Suppressor macrophage (primary cell): ENCODE measurements around the gene RALGAPA2.

Source experiments
- DNase-seq, 4 experiments: peaks; one replicate each; pipeline ENCODE4 v3.0.0-alpha.2; 2020 to 2022

Gene RALGAPA2

DNA sequence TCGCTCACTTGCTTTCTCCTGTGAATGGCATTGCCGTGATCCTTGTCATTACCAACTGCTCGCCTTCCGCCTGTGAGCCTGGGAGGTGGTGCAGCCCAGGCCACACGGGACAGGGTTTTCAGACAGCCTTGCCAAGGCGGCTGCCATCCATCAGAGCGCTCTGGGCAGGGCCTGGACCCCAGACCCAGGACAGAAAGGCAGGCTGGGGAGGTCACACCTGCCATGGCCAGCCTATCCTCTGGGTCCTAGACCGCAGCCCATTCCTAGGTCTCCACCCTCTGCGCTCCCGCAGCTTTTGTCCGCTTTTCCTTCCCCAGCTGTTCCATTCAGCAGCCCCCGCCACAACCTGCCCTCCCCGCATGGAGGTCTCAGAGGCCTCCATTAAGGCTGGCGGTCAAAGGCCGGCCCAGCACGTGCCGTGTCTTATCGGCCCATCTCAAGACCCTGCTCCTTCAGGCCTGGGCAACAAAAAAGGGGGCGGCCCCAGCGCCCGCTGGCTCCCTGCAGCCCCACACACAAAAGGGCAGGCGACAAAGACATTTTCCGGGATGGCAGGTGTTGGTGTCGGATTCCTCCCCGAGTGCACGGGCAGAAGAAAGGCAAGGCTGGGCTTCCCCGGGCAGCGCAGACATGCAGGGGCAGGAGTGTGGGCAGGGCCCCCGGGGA lies 316.4 kb downstream of the RALGAPA2 start:
- DNase-seq, result no peak

DNA sequence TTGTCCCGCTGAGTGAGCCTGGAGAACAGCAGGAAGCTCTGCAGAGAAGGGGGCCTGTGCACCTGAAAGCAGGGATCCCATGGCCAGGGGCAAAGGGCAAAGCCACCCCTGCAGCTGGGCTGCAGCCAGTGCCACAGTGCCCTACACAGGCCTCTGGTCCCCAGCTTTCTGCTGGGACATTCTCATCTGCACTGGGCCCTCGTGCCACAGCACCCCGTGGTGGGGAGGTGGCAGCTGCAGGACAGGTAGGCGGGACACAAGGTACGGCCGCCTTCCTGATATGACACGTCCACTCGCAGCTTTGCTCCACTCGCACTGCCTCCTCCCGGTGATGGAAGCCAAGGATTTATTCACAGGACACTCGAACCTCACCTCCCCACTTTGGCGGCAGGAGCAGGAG lies 317.4 kb downstream of the RALGAPA2 start:
- DNase-seq, result no peak

- peak; percentile 61 to 84 (median 78) for DNase-seq
These were observed 319.0 kb downstream of the RALGAPA2 start for GRCh38 chr20:20393207-20394120.

DNA sequence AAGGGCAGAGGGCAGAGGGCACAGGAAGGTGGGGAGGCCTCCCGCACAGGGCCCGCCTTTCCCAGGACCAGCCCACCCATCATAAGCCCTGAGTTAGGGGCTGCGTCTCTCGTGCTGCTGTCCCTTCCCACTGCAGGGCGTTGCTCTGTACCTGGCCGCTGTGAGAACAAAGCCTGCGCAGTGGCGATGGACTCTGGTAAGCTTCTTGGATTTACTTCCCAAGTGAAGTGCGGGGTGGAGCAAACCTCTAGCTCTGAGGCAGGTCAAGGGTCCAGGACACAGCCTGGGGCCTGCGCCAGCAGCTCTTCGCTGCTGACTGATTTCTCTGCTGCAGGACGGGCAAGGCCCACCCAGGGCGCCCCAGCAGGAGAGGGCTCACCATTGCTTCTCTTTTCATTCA lies 320.7 kb downstream of the RALGAPA2 start:
- DNase-seq, result no peak

GRCh38 chr20:20391115-20391514 lies 321.3 kb downstream of the RALGAPA2 start:
- no peak for DNase-seq

DNA sequence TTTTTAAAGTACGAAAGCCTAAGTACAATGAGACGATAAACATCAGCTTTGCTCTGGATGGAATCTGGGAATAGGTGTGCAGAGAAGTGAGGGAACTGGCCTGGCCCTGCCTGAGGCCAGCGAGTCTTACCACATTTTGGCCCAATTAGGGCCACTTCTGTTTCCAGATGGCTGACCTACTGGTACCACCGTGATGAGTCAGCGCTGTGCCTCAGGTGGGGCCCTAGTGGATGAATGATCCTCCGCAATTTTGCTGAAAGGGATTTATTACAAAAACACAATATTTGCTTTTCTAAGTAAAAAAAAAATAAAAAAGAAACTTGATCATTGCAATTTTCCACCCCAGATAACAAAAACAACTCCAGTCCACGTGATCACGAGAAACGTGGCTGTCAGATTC lies 322.1 kb downstream of the RALGAPA2 start:
- DNase-seq, result no peak

DNA sequence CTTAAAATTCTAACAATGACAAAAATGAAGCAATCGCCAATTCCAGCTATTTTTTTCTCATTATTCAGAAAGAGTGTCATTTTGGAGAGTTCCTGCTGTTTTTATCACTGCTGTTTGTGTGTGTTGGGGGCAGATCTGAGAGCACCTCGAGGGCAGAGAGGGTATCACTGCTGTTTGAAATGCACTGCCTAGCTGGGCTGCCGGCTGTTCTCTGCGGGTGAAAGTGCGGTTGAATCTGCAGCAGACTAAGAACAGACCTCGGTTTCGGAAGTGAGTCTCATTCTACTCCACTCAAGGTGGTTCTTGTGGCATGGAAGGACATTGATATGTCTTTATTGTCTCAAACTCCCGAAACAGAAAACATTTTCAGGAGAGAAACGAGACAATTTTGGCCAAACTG lies 326.3 kb downstream of the RALGAPA2 start:
- no peak for DNase-seq

DNA sequence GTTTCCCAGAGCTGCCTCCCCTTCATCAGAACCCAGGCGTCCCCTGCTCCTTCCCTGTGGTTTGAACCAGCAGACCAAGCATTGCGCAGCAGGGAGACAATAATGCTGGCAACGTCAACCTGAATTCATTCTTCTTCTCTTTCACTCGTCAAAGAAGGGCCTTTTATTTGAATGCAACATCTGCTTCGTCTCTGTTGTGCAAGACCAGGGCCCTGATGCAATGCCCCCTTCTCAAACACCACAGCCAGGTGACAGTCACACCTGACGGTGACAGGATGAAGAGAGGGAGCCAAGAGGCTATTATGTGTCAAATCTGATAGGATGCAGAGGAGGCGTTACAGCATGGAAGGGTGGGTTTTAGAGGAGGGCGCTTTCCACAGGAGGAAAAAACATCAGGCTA lies 336.6 kb downstream of the RALGAPA2 start:
- DNase-seq, result no peak

DNA sequence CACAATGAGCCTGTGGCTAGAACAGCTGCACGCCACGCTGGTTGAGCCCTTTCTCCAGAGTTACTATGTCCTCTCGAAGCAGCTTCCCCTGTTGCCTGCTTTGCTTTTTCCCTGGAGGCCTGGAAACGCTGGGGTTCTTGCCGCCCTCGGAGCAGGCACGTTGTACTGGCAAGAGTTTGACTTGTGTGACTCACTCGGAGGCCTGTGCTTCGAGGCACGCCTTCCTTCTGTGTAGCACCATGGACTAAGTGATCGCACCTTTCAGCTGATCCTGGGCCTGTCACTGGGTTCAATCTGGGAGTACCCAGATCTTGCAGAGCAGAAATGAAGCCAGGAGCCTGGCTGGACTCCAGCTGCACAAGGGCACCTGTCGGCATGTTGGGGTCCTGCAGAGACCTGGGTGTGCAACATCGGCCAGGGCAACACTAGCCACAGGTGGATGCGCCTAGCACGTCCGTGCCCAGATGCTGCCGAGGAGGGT lies 339.3 kb downstream of the RALGAPA2 start:
- DNase-seq, result no peak

GRCh38 chr20:20371681-20372080 lies 340.8 kb downstream of the RALGAPA2 start:
- no peak for DNase-seq

GRCh38 chr20:20371083-20371482 lies 341.4 kb downstream of the RALGAPA2 start:
- no peak for DNase-seq

DNA sequence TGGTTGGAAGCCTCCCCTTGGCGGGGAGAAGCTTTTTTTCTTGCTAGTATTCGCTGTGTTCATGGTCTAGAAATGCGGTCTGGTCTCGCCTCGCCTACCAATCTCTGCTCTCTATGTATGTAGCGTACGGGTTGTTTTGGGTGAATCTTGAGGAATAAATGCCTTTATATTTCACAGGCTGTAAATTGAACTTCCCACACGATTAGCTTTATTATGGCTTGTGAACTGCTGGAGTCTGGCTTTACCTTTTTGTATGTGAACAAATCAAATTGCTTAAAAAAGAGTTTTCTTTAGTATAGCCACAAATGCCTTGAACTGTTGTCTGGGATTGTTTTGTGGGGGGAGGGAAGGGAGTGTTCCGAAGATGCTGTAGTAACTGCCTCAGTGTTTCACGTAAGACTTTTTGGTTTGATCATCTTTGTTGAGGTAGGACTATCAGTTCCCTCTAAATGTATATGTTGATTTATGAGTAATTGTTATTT lies 342.3 kb downstream of the RALGAPA2 start:
- DNase-seq, result no peak

DNA sequence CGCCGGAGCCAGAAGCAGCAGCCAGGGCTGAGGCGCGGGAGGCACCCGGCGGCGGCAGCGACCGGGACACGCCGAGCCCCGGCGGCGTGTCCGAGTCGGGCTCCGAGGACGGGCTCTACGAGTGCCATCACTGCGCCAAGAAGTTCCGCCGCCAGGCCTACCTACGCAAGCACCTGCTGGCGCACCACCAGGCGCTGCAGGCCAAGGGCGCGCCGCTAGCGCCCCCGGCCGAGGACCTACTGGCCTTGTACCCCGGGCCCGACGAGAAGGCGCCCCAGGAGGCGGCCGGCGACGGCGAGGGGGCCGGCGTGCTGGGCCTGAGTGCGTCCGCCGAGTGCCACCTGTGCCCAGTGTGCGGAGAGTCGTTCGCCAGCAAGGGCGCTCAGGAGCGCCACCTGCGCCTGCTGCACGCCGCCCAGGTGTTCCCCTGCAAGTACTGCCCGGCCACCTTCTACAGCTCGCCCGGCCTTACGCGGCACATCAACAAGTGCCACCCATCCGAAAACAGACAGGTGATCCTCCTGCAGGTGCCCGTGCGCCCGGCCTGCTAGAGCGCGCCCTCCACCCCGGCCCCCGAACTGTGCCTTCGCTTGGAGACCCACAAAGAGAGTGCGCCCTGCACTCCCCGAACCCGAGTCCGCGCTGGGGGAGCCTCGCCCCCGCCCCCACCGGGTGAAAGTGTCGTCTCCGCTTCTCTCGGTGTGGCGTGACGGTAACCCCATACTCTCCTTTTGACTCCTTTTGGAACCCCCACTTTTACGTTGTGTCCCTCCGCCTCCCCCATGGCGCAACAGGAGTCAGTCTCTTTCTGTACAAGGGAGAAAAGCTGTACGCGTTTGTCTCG lies 343.0 kb downstream of the RALGAPA2 start:
- peak in 1 of 4 experiments; percentile 53 for DNase-seq

DNA sequence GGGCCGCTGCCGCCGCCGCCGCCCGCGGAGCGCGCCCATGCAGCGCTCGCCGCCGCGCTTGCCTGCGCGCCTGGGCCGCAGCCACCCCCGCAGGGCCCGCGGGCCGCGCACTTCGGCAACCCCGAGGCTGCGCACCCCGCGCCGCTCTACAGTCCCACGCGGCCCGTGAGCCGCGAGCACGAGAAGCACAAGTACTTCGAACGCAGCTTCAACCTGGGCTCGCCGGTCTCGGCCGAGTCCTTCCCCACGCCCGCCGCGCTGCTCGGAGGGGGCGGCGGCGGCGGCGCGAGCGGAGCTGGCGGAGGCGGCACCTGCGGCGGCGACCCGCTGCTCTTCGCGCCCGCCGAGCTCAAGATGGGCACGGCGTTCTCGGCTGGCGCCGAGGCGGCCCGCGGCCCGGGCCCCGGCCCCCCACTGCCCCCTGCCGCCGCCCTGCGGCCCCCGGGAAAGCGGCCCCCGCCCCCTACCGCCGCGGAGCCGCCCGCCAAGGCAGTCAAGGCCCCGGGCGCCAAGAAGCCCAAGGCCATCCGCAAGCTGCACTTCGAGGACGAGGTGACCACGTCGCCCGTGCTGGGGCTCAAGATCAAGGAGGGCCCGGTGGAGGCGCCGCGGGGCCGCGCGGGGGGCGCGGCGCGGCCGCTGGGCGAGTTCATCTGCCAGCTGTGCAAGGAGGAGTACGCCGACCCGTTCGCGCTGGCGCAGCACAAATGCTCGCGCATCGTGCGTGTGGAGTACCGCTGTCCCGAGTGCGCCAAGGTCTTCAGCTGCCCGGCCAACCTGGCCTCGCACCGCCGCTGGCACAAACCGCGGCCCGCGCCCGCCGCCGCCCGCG lies 343.8 kb downstream of the RALGAPA2 start:
- peak; percentile 19 to 66 (median 40) for DNase-seq

DNA sequence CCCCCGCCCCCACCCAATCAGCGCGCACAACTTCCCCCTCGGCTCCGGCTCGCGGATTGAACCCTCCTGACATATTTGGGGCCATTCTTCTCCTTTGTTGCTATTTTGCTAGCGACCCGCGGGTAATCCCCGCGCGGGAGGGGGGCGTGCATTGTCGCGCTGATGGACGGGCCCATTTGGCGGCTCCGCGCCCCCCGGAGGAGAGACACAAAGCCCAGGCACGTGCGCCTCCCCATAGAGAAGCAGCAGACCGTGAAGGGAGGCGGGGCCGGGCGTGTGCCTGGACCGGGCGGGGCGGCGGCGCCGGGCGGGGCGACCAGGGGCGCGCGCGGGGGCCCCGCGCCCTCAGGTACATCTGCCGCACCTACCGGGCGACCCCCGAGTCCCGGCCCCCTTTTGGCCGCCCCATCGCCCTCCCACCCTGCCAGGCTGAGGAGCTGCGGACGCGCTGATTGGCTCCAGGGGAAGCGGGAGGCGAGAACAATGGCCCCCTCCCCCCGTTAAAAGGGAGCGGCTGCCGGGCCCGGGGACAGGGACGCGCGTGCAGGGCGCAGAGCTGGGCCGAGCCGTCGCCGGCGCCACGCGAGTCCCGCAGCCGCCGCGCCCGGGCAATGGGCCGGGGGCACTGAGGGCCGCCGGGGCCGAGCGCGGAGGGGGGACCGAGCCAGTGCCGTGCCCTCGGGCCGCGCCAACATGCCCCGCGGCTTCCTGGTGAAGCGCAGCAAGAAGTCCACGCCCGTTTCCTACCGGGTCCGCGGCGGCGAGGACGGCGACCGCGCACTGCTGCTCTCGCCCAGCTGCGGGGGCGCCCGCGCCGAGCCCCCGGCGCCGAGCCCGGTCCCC lies 344.6 kb downstream of the RALGAPA2 start, which contains the start of gene INSM1:
TSS of gene INSM1 (plus strand) at position 530 of the 843 bp plus-strand sequence. CDS start at position 694, 164 bp downstream.
- DNase-seq, result peak in 3 of 4 experiments; percentile 13 to 63 (median 41)

- peak in 1 of 4 experiments; percentile 45 for DNase-seq
These were observed 345.4 kb downstream of the RALGAPA2 start for GRCh38 chr20:20366876-20367574.

GRCh38 chr20:20366551-20366875 lies 345.9 kb downstream of the RALGAPA2 start:
- DNase-seq, result no peak

DNA sequence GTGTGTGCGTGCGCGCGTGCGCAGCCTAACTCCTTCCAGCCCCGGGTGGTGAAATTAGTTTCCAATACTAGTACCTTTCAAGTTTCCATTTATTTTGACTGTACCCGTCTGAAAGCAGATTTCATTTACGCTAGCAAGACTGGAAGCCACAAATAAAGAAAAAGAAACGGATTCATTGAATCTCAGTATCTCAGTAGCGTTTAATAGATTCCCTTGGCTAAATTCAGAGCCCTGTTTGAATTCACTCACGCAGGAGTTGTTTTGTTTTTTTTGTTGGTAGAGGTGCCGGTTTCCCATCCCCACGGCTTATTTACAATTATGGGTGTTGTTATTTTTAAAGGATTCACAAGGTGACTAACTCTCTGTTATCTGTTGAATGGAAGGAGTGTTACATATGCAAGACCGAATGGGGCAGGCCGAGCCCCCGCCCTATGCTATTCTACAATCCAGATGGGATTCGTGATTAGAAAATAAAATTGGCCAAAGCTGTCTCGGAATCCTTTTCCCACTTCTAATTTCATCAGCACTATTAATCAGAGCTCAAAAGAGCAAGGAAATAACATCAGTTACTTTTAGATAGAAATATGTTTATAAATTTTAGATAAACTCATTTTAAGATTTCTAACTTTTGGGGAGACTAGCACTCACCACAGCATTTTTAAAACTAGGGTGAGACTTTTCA lies 346.8 kb downstream of the RALGAPA2 start:
- DNase-seq, result no peak
